ENCODE data around the gene CALY.

The CALY gene

DNA sequence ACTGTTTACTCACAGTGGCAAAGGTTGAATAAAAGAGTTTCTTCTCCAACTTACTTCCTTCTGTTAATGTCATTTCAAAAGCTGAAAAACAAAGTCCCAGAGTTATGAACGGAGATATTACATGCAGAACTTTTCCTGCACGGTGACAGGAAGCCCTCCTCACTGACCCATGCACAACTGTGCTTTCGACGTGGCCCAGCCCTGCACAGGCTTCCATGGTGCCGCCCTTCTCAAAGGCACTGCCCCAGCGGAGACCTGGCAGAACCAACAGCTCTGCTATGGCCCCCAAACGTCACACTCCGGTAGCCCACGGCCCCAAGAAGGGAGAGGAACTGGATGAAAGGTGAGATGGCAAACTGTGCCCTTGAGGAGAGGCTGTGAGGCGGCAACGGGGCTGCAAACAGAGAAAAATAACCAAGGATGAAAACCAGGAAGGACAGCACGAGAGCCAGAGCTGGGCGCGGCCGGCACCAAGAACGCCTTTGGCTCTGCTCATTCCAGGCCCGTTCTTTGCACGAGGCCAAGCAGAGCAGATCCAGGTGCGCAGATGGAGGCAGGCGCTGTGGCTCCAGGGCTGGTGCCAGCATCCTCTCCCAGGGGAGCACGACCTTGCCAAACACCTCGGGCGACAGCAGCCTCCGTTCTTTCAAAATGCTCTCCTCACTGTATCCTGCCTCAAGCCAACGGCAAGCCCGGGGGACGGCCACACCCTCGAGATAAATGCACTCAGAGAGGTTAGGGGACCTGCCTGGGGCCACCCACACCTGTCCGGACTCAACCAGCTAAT lies 28.1 kb upstream of the CALY start:
- no peak for TF ChIP-seq ZFX (IDR thresholded peaks at IDR 0.05; ENCODE audit: borderline replicate concordance)
- TF ChIP-seq, protein P1, sequence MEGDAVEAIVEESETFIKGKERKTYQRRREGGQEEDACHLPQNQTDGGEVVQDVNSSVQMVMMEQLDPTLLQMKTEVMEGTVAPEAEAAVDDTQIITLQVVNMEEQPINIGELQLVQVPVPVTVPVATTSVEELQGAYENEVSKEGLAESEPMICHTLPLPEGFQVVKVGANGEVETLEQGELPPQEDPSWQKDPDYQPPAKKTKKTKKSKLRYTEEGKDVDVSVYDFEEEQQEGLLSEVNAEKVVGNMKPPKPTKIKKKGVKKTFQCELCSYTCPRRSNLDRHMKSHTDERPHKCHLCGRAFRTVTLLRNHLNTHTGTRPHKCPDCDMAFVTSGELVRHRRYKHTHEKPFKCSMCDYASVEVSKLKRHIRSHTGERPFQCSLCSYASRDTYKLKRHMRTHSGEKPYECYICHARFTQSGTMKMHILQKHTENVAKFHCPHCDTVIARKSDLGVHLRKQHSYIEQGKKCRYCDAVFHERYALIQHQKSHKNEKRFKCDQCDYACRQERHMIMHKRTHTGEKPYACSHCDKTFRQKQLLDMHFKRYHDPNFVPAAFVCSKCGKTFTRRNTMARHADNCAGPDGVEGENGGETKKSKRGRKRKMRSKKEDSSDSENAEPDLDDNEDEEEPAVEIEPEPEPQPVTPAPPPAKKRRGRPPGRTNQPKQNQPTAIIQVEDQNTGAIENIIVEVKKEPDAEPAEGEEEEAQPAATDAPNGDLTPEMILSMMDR (IDR thresholded peaks at IDR 0.05), result no peak
- 0 out of 2 replicates have a peak overlapping the region, but pooled peaks have one; percentile 5 for H3K27ac ChIP-seq

DNA sequence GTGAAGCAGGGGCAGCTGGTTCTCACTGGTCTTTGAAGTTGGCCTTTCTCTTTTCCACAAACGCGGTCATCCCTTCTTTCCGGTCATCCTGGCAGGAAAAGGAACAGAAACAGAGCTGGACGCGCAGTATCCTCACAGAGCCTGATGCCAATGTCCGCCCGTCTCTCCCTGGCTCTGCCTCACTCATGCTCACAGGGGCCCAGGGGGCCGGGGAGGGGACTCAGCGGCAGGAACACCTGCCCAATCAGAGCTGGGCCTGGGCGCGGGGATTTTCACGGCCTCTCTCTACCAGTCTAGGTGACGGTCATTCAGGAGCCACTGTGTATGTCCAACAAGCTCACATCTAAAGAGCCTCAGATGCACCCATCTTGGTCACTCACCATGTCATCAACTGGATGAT lies 26.1 kb upstream of the CALY start:
- no peak for TF ChIP-seq ZFX (IDR thresholded peaks at IDR 0.05; ENCODE audit: borderline replicate concordance)
- TF ChIP-seq, protein P1 (IDR thresholded peaks at IDR 0.05), result no peak
- H3K27ac ChIP-seq, result peak overlapping the region; percentile 97; the same call in 1 of the 2 replicates

DNA sequence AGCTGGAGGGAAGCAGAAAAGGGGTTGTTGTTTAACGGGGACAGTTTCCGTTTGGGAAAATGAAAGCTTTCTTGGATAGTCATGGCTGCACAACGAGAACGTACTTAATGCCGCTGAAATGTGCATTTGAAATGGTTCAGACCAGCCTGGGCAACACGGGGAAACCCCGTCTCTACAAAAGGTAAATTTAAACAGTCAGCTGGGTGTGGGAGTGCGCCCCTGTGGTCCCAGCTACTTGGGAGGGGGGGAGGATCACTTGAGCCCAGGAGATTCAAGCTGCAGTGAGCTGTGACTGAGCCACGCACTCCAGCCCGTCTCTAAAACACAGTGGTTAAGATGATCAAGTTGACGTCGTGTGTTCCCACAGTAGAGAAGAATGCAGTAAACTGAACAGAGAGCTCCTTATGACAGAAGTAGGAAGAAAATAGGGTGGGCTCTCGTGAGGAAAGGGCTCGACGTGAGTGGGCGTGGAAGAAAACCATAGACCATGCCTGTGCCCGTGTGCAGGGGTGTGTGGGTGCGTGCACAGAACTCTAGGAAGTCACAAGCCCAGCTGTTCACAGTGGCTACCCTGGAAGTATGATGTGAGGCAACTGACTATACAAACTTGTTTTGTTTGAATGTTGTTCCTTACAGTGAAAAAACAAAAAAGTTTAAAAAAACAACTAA lies 25.2 kb upstream of the CALY start:
- TF ChIP-seq, protein P1 (IDR thresholded peaks at IDR 0.05), result no peak
- no peak for TF ChIP-seq ZFX (IDR thresholded peaks at IDR 0.05; ENCODE audit: borderline replicate concordance)
- peak overlapping the region; percentile 97 for H3K27ac ChIP-seq

DNA sequence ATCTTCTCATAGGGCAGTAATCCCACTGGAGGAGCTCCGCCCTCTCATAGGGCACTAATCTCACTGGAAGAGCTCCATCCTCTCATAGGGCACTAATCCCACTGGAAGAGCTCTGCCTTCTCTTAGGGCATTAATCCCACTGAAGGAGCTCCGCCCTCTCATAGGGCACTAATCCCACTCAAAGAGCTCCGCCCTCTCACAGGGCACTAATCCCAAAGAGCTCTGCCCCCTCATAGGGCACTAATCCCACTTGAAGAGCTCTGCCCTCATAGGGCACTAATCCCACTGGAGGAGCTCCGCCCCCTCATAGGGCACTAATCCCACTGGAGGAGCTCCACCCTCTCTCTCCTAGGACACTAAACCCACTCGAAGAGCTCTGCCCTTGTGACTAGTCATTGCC lies 24.5 kb upstream of the CALY start:
- TF ChIP-seq, protein P1 (IDR thresholded peaks at IDR 0.05), result no peak
- no peak for TF ChIP-seq ZFX (IDR thresholded peaks at IDR 0.05; ENCODE audit: borderline replicate concordance)
- H3K27ac ChIP-seq, result peak overlapping the region; percentile 97

DNA sequence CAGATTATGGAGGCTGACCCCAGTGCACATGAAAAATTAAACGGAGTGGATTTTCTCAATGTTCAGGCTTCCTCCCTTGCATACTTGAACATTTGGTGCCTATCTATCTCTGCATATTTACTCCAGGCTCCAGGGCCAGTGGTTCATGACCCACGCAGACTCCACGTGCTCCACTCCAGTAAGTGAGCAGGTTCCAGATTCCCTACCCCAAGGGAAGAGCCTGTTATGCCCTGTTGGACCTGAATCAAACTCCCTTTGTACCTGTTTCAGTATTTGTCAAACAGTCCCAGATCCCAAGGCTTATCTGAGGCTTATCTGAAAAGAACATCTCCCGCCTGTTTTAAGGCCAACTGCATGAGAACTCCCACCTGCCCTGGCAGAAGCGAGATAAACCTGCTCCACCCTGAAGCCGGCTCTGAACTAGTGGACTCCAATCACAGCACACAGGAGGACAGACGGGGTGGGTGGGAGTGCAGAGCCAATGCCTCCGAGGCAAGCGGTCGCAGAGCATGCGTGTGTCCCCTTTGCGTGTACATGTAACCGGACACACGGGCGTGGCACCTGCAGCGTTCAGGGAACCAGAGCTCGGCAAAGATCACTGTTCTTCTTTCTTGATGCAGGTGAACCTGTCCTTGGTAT lies 23.4 kb upstream of the CALY start:
- no peak for TF ChIP-seq ZFX (IDR thresholded peaks at IDR 0.05; ENCODE audit: borderline replicate concordance)
- TF ChIP-seq, protein P1 (IDR thresholded peaks at IDR 0.05), result no peak
- H3K27ac ChIP-seq, result peak overlapping the region; percentile 97

DNA sequence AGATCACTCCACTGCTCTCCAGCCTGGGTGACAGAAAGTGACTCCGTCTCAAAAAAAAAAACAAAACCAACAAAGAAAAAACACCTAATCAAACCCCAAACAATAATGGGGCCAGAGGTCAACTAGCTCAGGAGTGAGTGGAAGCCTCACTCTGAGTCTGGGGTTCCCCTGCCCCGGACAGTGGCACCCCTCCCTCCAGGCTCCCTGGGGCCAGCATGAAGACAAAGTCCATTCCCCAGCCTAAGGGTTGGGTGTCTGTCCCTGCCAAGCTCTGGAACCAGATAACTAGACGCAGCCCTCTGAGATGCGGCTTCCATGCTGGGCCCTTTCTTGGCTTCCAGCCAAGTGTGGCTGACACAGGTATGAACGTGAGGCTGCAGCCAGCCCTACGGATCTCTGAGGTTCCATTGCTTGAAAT lies 22.9 kb upstream of the CALY start:
- peak overlapping the region; percentile 97 for H3K27ac ChIP-seq
- TF ChIP-seq, protein P1 (IDR thresholded peaks at IDR 0.05), result no peak
- TF ChIP-seq ZFX (IDR thresholded peaks at IDR 0.05; ENCODE audit: borderline replicate concordance), result no peak

Data from 22Rv1 (cell line).